HCT116 (cell line): Measurements from ENCODE around the gene HCN4.

Source experiments
- CTCF ChIP-seq, 3 experiments: fragments of 200-600 bp in 1 of 3; sonication (generic) in 1 of 3; IDR thresholded peaks in 2 of 3; conservative IDR thresholded peaks in 1 of 3; 2 replicates each; pipeline ENCODE4 v1.5.1; 2012 to 2017; ENCODE audit warnings: low read depth in 2 of 3, low read length in 2 of 3, antibody characterized with exemption in 1 of 3, borderline replicate concordance in 1 of 3, control low read depth in 1 of 3, mild to moderate bottlenecking in 1 of 3, mixed read lengths in 1 of 3, mixed run types in 1 of 3, moderate library complexity in 1 of 3; ENCODE audit not compliant: insufficient read depth in 1 of 3
- REST ChIP-seq: IDR thresholded peaks from 2 replicates; pipeline ENCODE4 v1.6.1; 2012; ENCODE audit warnings: low read depth
- SIN3A ChIP-seq: IDR thresholded peaks from 2 replicates; pipeline ENCODE4 v1.6.1; 2012; ENCODE audit warnings: low read depth
- ZNF274 ChIP-seq: fragments of 200-500 bp; sonication (Bioruptor generic); IDR thresholded peaks from 2 replicates; pipeline ENCODE4 v1.6.1; 2014; ENCODE audit warnings: mild to moderate bottlenecking, low read depth, low read length, inconsistent platforms

GRCh38 chr15:73323374-73323955, 45.3 kb downstream of the HCN4 start:
- TF ChIP-seq CTCF (IDR thresholded peaks at IDR 0.05 in 2 of 3, conservative IDR thresholded peaks at IDR 0.05 in 1 of 3; ENCODE audit: borderline replicate concordance in 1 of 3, insufficient read depth in 1 of 3, low read depth in 2 of 3, low read length in 2 of 3) (no peak), REST (no peak), SIN3A (no peak), ZNF274 (no peak)
